ENCODE results near the gene SHISA5. TPM values are rescaled to one million over a fixed set of nuclear protein-coding genes. Genes with fewer than 3 reads are reported as not detected.
A peak's percentile ranks its signal among the peaks of the same experiment; 100 is the strongest.
"Not testable (repeated sequence)": the region's sequence is repeated elsewhere in the genome, so short reads cannot be mapped to it uniquely, and the experiment has no call there.

The SHISA5 gene
- total RNA-seq, 2 donors from 2014 or later: 192 to 193 TPM

GRCh38 chr3:48474619-48475018 lies 29.4 kb downstream of the SHISA5 start:
- Histone ChIP-seq H3K4me1 (ENCODE audit: control insufficient read depth, insufficient read depth, low read length) (peaks cover 10% of the 10 kb centered on the region), H3K4me3 (ENCODE audit: low read length) (no peak overlapping the region), H3K27me3 (ENCODE audit: control insufficient read depth, insufficient read depth, low read length, poor library complexity, severe bottlenecking) (no peaks in the 10 kb centered on the region), H3K9me3 (ENCODE audit: control insufficient read depth, low read length) (no peaks in the 10 kb centered on the region), H3K36me3 (ENCODE audit: control insufficient read depth, insufficient read depth, low read length) (peaks cover 3% of the 10 kb centered on the region), H3K27ac (ENCODE audit: low read depth, low read length) (peak overlapping the region; percentile 21), H3K9ac (ENCODE audit: extremely low read depth, low read length, poor library complexity, severe bottlenecking) (no peak overlapping the region)
- Mint-ChIP-seq H3K27ac (peak overlapping the region; percentile 91), H3K9me3 (no peaks in the 10 kb centered on the region), H3K4me3 (peak overlapping the region; percentile 33), H3K36me3 (ENCODE audit: low read depth) (peaks cover 14% of the 10 kb centered on the region), H3K27me3 (ENCODE audit: insufficient read depth) (no peaks in the 10 kb centered on the region), H3K4me1 (peaks cover 24% of the 10 kb centered on the region)
- 39 to 40% methylated on average over 4 of the region's 4 CpGs for WGBS, 2 experiments (ENCODE audit: insufficient coverage in 1 of 2, insufficient read length in 1 of 2)
- TF ChIP-seq, protein P1, sequence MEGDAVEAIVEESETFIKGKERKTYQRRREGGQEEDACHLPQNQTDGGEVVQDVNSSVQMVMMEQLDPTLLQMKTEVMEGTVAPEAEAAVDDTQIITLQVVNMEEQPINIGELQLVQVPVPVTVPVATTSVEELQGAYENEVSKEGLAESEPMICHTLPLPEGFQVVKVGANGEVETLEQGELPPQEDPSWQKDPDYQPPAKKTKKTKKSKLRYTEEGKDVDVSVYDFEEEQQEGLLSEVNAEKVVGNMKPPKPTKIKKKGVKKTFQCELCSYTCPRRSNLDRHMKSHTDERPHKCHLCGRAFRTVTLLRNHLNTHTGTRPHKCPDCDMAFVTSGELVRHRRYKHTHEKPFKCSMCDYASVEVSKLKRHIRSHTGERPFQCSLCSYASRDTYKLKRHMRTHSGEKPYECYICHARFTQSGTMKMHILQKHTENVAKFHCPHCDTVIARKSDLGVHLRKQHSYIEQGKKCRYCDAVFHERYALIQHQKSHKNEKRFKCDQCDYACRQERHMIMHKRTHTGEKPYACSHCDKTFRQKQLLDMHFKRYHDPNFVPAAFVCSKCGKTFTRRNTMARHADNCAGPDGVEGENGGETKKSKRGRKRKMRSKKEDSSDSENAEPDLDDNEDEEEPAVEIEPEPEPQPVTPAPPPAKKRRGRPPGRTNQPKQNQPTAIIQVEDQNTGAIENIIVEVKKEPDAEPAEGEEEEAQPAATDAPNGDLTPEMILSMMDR (conservative IDR thresholded peaks at IDR 0.05): no peak
- DNase-seq: peak; percentile 92

DNA sequence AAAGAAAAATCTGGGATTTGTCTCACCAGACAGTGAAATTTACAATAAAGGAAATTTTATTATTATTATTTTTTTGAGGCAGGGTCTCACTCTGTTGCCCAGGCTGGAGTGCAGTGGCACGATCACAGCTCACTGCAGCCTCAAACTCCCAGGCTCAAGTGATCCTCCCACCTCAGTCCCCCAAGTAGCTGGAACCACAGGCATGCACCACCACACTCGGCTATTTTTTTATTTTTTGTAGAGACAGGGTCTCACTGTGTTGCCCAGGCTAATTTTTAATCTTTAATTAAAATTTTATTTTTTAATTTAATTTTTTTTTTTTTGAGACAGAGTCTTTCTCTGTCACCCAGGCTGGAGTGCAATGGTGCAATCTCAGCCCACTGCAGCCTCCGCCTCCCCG lies 29.9 kb downstream of the SHISA5 start:
- peaks cover 21% of the 10 kb centered on the region for H3K4me1 Mint-ChIP-seq
- H3K9me3 ChIP-seq (ENCODE audit: control insufficient read depth, low read length); H3K36me3 ChIP-seq (ENCODE audit: control insufficient read depth, insufficient read depth, low read length); H3K4me3 Mint-ChIP-seq; H3K27ac Mint-ChIP-seq; H3K27me3 Mint-ChIP-seq (ENCODE audit: insufficient read depth); H3K27ac ChIP-seq (ENCODE audit: low read depth, low read length); DNase-seq; H3K9ac ChIP-seq (ENCODE audit: extremely low read depth, low read length, poor library complexity, severe bottlenecking); H3K27me3 ChIP-seq (ENCODE audit: control insufficient read depth, insufficient read depth, low read length, poor library complexity, severe bottlenecking); H3K4me3 ChIP-seq (ENCODE audit: low read length); H3K9me3 Mint-ChIP-seq: not testable (repeated sequence)
- H3K36me3 Mint-ChIP-seq (ENCODE audit: low read depth): peaks cover 17% of the 10 kb centered on the region
- 83 to 86% methylated on average over 1 to 4 of the region's 4 CpGs for WGBS, 2 experiments (ENCODE audit: insufficient coverage in 1 of 2, insufficient read length in 1 of 2)
- peaks cover 10% of the 10 kb centered on the region for H3K4me1 ChIP-seq (ENCODE audit: control insufficient read depth, insufficient read depth, low read length)

DNA sequence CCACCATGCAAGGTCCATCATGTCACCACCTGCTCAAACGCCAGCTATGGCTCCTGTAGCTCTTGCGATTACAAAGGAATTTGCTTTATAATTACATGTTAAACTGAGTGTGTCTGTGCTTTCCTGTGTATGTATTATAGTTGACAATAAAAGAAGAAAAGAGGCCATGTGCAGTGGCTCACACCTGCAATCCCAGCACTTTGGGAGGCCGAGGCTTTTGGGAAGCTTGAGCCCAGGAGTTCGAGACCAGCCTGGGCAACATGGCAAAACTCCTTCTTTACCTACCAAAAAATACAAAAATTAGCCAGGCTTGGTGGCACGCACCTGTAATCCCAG lies 30.4 kb downstream of the SHISA5 start:
- H3K4me1 ChIP-seq (ENCODE audit: control insufficient read depth, insufficient read depth, low read length): peaks cover 10% of the 10 kb centered on the region
- no peaks in the 10 kb centered on the region for H3K27me3 ChIP-seq (ENCODE audit: control insufficient read depth, insufficient read depth, low read length, poor library complexity, severe bottlenecking)
- Mint-ChIP-seq H3K36me3 (ENCODE audit: low read depth) (peaks cover 16% of the 10 kb centered on the region), H3K9me3 (no peaks in the 10 kb centered on the region), H3K27ac (peak overlapping the region; percentile 99), H3K4me3 (peak overlapping the region; percentile 77), H3K4me1 (peaks cover 20% of the 10 kb centered on the region), H3K27me3 (ENCODE audit: insufficient read depth) (no peaks in the 10 kb centered on the region)
- H3K9me3 ChIP-seq (ENCODE audit: control insufficient read depth, low read length): no peaks in the 10 kb centered on the region
- peak overlapping the region; percentile 84 for H3K4me3 ChIP-seq (ENCODE audit: low read length)
- H3K9ac ChIP-seq (ENCODE audit: extremely low read depth, low read length, poor library complexity, severe bottlenecking): no peak overlapping the region
- no peak for DNase-seq
- TF ChIP-seq, protein P1 (conservative IDR thresholded peaks at IDR 0.05): no peak
- H3K27ac ChIP-seq (ENCODE audit: low read depth, low read length): peak overlapping the region; percentile 59
- peaks cover 7% of the 10 kb centered on the region for H3K36me3 ChIP-seq (ENCODE audit: control insufficient read depth, insufficient read depth, low read length)
- WGBS, 2 experiments (ENCODE audit: insufficient coverage in 1 of 2, insufficient read length in 1 of 2): 79 to 86% methylated on average over 5 of the region's 5 CpGs

Data from endodermal cell (in vitro differentiated cells).